ENCODE results near the gene MFAP4.

Gene MFAP4

DNA sequence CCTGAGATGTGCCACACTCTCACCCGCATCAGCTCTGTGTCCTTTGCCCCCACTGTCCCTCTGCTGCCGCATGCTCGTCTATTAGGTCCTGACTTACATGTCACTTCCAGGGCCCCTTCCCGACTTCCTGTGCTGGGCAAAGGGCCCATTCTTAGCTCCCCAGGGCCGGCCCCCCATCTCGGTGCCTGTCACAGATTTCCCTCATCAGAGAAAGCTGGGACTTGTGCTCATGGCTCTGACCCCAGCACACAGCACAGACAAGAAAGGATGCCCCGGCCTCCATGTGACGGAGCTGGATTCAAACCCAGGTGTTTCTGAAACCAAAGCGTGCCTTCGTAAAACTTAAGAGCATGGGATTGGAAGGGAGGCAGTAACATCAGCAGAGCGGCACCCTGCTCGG lies 14.6 kb downstream of the MFAP4 start:
- no peaks in the 10 kb centered on the region for H3K36me3 Mint-ChIP-seq
- no peaks in the 10 kb centered on the region for H3K27me3 Mint-ChIP-seq
- H3K4me1 Mint-ChIP-seq: peaks cover 74% of the 10 kb centered on the region
- ATAC-seq: no peak
- no peak overlapping the region for H3K4me3 Mint-ChIP-seq
- H3K27ac Mint-ChIP-seq: no peak overlapping the region
- no peaks in the 10 kb centered on the region for H3K9me3 Mint-ChIP-seq

DNA sequence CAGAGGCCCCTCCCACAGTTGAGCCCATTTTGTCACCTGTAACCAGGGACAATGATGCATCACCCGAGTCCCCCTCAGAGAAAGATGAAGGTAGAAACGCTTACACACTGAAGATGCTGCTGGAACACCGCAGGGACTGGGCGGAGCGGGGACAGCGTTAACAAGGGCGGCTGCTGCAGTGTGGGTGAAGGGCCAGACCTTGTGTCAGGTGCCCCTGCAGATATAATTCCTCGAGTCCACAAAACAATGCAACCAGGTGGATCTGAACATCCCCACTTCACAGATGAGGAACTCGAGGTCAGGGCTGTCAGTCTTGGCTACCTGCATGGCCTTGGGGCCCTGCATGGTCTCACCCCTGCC lies 15.0 kb downstream of the MFAP4 start:
- H3K4me1 Mint-ChIP-seq: peaks cover 71% of the 10 kb centered on the region
- H3K27me3 Mint-ChIP-seq: no peaks in the 10 kb centered on the region
- no peaks in the 10 kb centered on the region for H3K36me3 Mint-ChIP-seq
- no peak for ATAC-seq
- H3K9me3 Mint-ChIP-seq: no peaks in the 10 kb centered on the region
- H3K4me3 Mint-ChIP-seq: no peak overlapping the region
- peak overlapping the region; percentile 32 for H3K27ac Mint-ChIP-seq

DNA sequence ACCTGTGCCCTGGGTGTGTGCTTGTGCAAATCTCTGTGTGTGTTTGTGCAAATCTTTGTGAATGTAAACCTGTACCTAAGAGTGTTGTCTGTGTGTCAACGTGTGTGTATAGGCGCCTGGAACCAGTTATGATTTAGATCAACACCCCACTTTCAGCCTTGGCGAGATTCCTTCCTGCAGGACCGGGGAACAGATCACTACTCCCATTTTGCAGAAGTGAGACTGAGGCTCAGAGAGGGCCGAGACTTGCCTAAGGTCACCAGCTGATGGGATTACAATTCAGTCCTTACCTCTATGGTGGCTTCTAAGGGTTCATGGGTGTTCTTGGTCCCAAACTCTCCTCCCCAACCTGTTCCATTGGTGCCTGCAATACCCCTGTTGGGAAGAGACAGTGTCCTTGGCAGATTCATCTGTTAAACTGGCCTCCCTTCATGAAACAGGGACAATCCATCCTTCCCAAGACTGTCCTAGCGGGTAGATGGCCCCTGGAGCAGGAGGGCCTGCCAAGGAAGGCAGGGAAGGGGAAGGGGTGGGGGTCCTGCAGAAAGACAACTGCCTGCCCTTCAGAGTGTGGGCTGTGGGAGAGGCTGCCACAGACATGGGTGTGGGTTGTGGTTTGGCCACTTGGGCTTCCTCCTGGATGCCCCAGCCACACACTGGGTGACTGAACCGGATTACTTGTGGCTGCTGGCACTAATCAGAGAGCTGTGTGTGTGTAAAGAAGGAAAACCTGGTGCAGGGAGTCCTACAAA lies 15.6 kb downstream of the MFAP4 start:
- ATAC-seq: peak; percentile 48
- Mint-ChIP-seq H3K9me3 (no peaks in the 10 kb centered on the region), H3K27ac (peak overlapping the region; percentile 80), H3K27me3 (no peaks in the 10 kb centered on the region), H3K4me3 (no peak overlapping the region), H3K4me1 (peaks cover 66% of the 10 kb centered on the region), H3K36me3 (no peaks in the 10 kb centered on the region)

DNA sequence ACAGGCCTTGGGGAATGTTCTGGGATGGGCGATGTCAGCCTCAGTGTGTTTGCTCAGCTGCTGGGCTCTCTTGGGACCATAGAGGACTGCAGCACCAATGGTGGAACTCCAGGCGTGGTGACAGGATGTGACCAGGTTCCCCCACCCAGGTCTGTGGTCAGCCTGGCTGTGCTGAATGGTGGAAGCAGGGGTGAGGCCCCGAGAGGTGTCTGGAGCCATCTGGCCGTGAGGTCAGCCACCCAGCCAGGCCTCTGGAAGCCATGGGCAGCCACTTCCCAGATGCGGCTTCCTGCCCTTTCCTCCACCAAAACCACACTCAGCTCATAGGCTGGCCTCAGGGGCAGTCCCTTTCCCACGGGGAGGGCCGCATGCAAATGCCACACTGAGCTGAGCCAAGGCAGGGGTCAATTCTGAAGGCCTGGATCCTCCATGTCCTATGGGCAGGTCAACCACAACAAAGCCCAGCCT lies 16.5 kb downstream of the MFAP4 start:
- Mint-ChIP-seq H3K9me3 (no peaks in the 10 kb centered on the region), H3K4me1 (peaks cover 60% of the 10 kb centered on the region), H3K4me3 (peak overlapping the region; percentile 53), H3K27me3 (no peaks in the 10 kb centered on the region), H3K27ac (peak overlapping the region; percentile 80), H3K36me3 (no peaks in the 10 kb centered on the region)
- ATAC-seq: peak; percentile 88

GRCh38 chr17:19369846-19370492 lies 17.0 kb downstream of the MFAP4 start:
- Mint-ChIP-seq H3K9me3 (no peaks in the 10 kb centered on the region), H3K4me1 (peaks cover 59% of the 10 kb centered on the region), H3K4me3 (peak overlapping the region; percentile 53), H3K27ac (peak overlapping the region; percentile 80), H3K36me3 (no peaks in the 10 kb centered on the region), H3K27me3 (no peaks in the 10 kb centered on the region)
- peak; percentile 41 for ATAC-seq

DNA sequence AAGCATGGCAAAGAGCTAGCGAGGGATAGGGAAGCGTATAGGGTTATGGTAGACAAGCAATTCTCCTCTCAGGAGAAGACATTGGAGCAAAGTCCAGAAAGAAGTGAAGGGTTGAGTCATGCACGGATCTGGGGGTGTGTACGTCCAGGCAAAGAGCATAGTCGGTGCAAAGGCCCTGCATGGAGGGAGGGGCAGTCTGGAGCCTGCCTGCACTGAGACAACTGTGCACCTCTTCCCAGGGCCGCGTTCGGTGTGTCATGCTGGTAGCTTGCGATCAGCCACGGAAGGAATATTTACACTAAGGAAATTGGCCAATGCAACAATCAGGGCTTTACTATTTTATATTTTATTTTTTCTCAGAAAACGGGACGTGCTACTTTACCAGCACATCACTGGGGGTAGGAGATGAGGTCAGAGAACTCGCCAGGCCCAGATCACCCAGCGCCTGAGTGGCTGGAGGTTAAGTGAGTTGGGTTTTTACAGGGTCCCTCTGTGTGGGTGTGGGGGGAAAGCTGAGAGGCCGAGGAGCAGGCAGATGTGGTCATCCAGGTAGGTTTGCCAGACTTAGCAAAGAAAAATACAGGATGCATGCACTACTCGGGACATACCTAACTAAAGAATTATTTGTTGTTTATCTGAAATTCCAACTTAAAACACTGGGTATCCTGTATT lies 17.7 kb downstream of the MFAP4 start:
- H3K9me3 Mint-ChIP-seq: no peaks in the 10 kb centered on the region
- no peaks in the 10 kb centered on the region for H3K27me3 Mint-ChIP-seq
- peak overlapping the region; percentile 80 for H3K27ac Mint-ChIP-seq
- H3K4me1 Mint-ChIP-seq: peaks cover 59% of the 10 kb centered on the region
- no peaks in the 10 kb centered on the region for H3K36me3 Mint-ChIP-seq
- H3K4me3 Mint-ChIP-seq: no peak overlapping the region
- no peak for ATAC-seq

DNA sequence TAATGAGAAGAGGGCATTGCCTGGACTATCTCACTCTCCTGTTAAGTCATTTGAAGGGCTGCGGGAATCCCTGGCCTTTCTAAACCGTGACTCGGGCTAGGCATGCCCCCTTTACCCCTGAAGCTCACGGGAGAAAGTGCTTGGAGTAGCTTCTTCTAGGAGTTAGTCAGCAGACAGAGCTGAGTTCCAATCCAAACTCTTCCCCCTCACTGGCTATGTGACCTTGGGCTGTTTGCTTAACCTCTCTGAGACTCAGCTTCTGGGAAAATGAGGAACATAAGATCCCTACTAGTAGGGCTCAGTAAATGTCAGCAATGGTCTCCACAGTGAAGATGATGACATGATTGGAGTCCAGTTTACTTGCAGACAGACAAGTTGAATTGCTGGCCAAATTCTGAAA lies 18.8 kb downstream of the MFAP4 start:
- Mint-ChIP-seq H3K9me3 (no peaks in the 10 kb centered on the region), H3K36me3 (no peaks in the 10 kb centered on the region), H3K27me3 (no peaks in the 10 kb centered on the region), H3K4me1 (peaks cover 56% of the 10 kb centered on the region), H3K4me3 (no peak overlapping the region), H3K27ac (peak overlapping the region; percentile 35)
- no peak for ATAC-seq

- no peak for ATAC-seq
- no peaks in the 10 kb centered on the region for H3K9me3 Mint-ChIP-seq
Observed at GRCh38 chr17:19366637-19366972, 20.4 kb downstream of the MFAP4 start.

GRCh38 chr17:19365833-19366636 lies 21.0 kb downstream of the MFAP4 start:
- no peak overlapping the region for H3K27ac Mint-ChIP-seq
- no peak overlapping the region for H3K4me3 Mint-ChIP-seq
- no peaks in the 10 kb centered on the region for H3K36me3 Mint-ChIP-seq
- no peaks in the 10 kb centered on the region for H3K27me3 Mint-ChIP-seq
- ATAC-seq: no peak
- no peaks in the 10 kb centered on the region for H3K9me3 Mint-ChIP-seq
- H3K4me1 Mint-ChIP-seq: peaks cover 49% of the 10 kb centered on the region

More at GRCh38 chr17:19366637-19366972, 20.4 kb downstream of the MFAP4 start:
- H3K36me3 Mint-ChIP-seq: no peaks in the 10 kb centered on the region
- peaks cover 49% of the 10 kb centered on the region for H3K4me1 Mint-ChIP-seq
- no peak overlapping the region for H3K4me3 Mint-ChIP-seq
- no peak overlapping the region for H3K27ac Mint-ChIP-seq
- H3K27me3 Mint-ChIP-seq: no peaks in the 10 kb centered on the region

GRCh38 chr17:19365499-19365817 lies 21.5 kb downstream of the MFAP4 start:
- Mint-ChIP-seq H3K27me3 (no peaks in the 10 kb centered on the region), H3K9me3 (no peaks in the 10 kb centered on the region), H3K4me1 (peaks cover 43% of the 10 kb centered on the region), H3K27ac (no peak overlapping the region), H3K36me3 (no peaks in the 10 kb centered on the region), H3K4me3 (no peak overlapping the region)
- ATAC-seq: no peak

DNA sequence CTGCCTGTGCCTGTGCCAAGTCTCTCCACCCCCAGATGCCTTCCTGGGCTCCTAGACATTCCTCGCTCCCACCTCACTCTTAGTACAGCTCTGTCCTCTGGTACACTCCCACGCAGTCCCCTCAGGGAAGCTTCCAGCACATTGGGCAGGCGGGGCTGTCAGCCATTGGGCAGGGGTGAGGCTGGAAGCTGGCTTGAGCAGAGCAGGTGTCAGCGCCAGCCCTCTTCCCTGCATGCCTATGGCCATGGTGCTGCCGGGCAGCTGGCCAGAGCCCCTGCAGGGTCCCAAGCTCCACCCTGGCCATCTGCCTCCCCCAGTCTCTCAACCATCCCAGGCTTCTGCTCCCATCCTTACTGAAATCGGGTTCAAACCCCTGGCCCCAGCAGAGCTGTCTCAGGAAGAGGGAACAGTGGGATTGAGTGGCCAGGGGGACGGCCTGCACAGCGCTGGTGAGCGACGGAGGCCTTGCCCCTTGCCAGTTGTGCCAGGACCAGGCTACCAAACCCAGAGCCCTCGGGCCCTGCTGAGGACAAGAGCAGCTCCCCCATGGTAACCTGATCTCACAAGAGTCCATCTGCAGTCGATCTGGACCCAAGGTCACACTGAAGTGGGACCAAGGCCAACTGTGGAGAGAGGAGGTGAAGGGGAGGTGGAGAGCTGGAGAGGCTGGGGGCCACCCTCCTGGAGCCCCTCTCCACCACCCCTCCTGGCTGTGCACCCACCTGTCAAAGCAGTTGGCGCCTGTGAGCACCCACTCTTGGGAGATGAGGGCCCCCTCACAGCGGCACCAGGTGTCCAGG lies 22.1 kb downstream of the MFAP4 start:
- Mint-ChIP-seq H3K4me1 (peaks cover 37% of the 10 kb centered on the region), H3K4me3 (no peak overlapping the region), H3K36me3 (no peaks in the 10 kb centered on the region)

GRCh38 chr17:19363460-19364035 lies 23.4 kb downstream of the MFAP4 start:
- Mint-ChIP-seq H3K4me1 (peaks cover 26% of the 10 kb centered on the region), H3K27me3 (peaks cover 8% of the 10 kb centered on the region), H3K36me3 (no peaks in the 10 kb centered on the region), H3K9me3 (no peaks in the 10 kb centered on the region), H3K27ac (no peak overlapping the region), H3K4me3 (no peak overlapping the region)
- no peak for ATAC-seq

More for the DNA sequence above, 22.1 kb downstream of the MFAP4 start:
- no peak for ATAC-seq
- Mint-ChIP-seq H3K9me3 (no peaks in the 10 kb centered on the region), H3K27me3 (no peaks in the 10 kb centered on the region), H3K27ac (no peak overlapping the region)

GRCh38 chr17:19363114-19363438 lies 23.9 kb downstream of the MFAP4 start:
- Mint-ChIP-seq H3K27ac (peak overlapping the region; percentile 22), H3K36me3 (no peaks in the 10 kb centered on the region), H3K4me1 (peaks cover 21% of the 10 kb centered on the region), H3K27me3 (peaks cover 8% of the 10 kb centered on the region), H3K9me3 (no peaks in the 10 kb centered on the region), H3K4me3 (peak overlapping the region; percentile 84)
- no peak for ATAC-seq

GRCh38 chr17:19362277-19363113 lies 24.5 kb downstream of the MFAP4 start, which contains the start of gene B9D1:
B9D1 (minus strand) TSS chr17:19362723; CDS start chr17:19362569, 154 bp downstream.
- peak within 1 kb of the TSS; percentile 22 for H3K27ac Mint-ChIP-seq
- ATAC-seq: peak; percentile 92
- H3K36me3 Mint-ChIP-seq: no peaks in the 10 kb centered on the region
- peaks cover 8% of the 10 kb centered on the region for H3K27me3 Mint-ChIP-seq
- no peaks in the 10 kb centered on the region for H3K9me3 Mint-ChIP-seq
- H3K4me1 Mint-ChIP-seq: peaks cover 15% of the 10 kb centered on the region
- peak within 1 kb of the TSS; percentile 84 for H3K4me3 Mint-ChIP-seq

Data from stimulated activated memory B cell treated with anti-CD40 and anti-IgM and Interleukin-4, amounts not matched to agents 10 μg/mL and 1 μg/mL and 100 μg/mL, for 72 hours (primary cell).